Thymus (tissue), 11 donors: ENCODE measurements around the gene FILIP1L. TPM values are rescaled to one million over a fixed set of nuclear protein-coding genes. Genes with fewer than 3 reads are reported as not detected.

Source experiments
- DNase-seq, 9 donors: peaks; one replicate each; pipeline ENCODE4 v3.0.0-alpha.2; 2013; ENCODE audit warnings: low spot score in 9 of 9, low read depth in 6 of 9, missing footprints in 1 of 9
- H3K27ac ChIP-seq, 2 donors: one replicate each; pipeline ENCODE4 v1.5.1; 2013; ENCODE audit warnings: control low read depth in 1 of 2, low read depth in 1 of 2, low read length in 1 of 2, mild to moderate bottlenecking in 1 of 2, moderate library complexity in 1 of 2
- H3K27me3 ChIP-seq, 2 donors: one replicate each; pipeline ENCODE4 v1.5.1; 2013; ENCODE audit warnings: low read length in 1 of 2; ENCODE audit not compliant: control insufficient read depth in 2 of 2, insufficient read depth in 1 of 2
- H3K36me3 ChIP-seq, 2 donors: one replicate each; pipeline ENCODE4 v1.5.1; 2013; ENCODE audit warnings: low read length in 1 of 2, mild to moderate bottlenecking in 1 of 2, moderate library complexity in 1 of 2; ENCODE audit not compliant: control insufficient read depth in 2 of 2, insufficient read depth in 2 of 2
- H3K4me1 ChIP-seq, 2 donors: one replicate each; pipeline ENCODE4 v1.5.1; 2013; ENCODE audit warnings: low read length in 2 of 2; ENCODE audit not compliant: control insufficient read depth in 2 of 2, insufficient read depth in 2 of 2
- H3K4me3 ChIP-seq, 2 donors: one replicate each; pipeline ENCODE4 v1.5.1; 2013; ENCODE audit warnings: low read length in 2 of 2, control low read depth in 1 of 2, mild to moderate bottlenecking in 1 of 2
- H3K9me3 ChIP-seq, 2 donors: one replicate each; pipeline ENCODE4 v1.5.1; 2013; ENCODE audit warnings: low read length in 1 of 2, mild to moderate bottlenecking in 1 of 2; ENCODE audit not compliant: control insufficient read depth in 2 of 2, insufficient read depth in 1 of 2
- WGBS: extraction: QIAGEN DNeasy Blood & Tissue Kit; methylation state at CpG from one replicate; pipeline ENCODE4 v1.1.7; 2013; 5-methylcytosine and 5-hydroxymethylcytosine counted together
- polyA plus RNA-seq: library from polyadenylated mRNA; stranded (reverse); fragments of 200-250 nt; gene quantifications from one replicate; pipeline ENCODE4 v1.2.3, GENCODE V29; 2013
- total RNA-seq: library from RNA; stranded (reverse); fragments of 120-200 nt; gene quantifications from one replicate; pipeline ENCODE4 v1.2.4, GENCODE V29; 2013
- donor health status: healthy.

The FILIP1L gene
- total and polyA plus RNA-seq, 2 donors, result 6.6 to 15.5 TPM

- Histone ChIP-seq H3K4me1 (no peaks in the 10 kb centered on the region), H3K4me3 (no peak overlapping the region), H3K27ac (no peak overlapping the region), H3K36me3 (no peaks in the 10 kb centered on the region), H3K27me3 (no peaks in the 10 kb centered on the region), H3K9me3 (no peaks in the 10 kb centered on the region)
- 98% methylated on average over 1 of the region's 1 CpG for WGBS
- no peak for DNase-seq
Measured at GRCh38 chr3:99941211-99941610, 173.1 kb downstream of the FILIP1L start.

DNA sequence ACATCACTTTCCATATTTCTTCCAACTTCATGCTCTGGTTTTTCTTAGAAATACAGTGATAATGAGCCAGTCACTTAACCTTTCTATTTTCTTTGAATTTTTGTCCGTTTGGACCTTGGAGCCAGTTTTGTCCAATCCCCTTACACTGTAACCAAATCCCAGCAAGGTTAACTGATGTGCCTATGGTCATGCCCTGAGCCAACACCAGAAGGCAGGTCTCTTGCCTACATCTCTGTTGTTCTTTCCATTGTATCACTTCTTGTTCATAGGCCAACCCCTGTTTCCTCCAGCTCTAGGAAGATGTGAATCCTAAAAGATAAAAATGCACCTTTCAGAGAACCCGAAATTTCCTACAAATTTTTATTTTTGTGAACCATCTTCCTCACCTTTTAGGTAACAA lies 174.0 kb downstream of the FILIP1L start:
- WGBS, result 95% methylated on average over 2 of the region's 2 CpGs
- Histone ChIP-seq H3K4me3 (no peak overlapping the region), H3K27ac (no peak overlapping the region), H3K27me3 (no peaks in the 10 kb centered on the region), H3K4me1 (peaks cover 0 to 2% of the 10 kb centered on the region in 2 donors), H3K9me3 (no peaks in the 10 kb centered on the region), H3K36me3 (no peaks in the 10 kb centered on the region)
- no peak for DNase-seq

- 98% methylated on average over 1 of the region's 1 CpG for WGBS
Measured at GRCh38 chr3:99939876-99940275, 174.4 kb downstream of the FILIP1L start.

DNA sequence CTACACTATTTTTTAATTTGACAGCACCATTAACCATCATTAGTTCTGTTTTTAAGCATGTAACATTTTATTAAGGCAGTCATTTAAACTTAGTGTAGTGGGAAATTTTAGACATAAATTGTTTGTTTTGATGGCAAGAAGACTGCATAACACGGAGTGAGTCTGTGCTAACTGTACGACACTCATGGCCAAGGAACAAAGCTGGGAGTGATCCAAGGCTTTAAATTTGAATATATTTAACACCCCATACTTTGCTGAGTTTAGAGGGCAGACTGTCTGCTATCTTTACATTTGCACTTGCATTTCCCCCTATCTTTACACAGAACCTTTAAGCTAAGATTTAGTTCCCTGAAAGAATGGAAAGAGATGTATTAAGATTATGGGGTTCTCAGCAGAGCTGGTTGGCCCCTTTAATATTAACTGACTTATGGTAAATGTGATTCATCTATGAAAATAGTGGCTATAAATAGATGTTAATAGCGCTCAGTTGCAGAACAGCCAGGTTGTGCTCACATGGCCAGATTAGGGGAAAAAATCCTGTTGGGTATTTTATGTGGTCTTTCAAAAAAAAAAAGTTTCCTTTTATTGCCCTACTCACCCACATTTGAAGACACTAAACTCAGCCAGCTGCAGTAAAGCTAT lies 175.9 kb downstream of the FILIP1L start:
- H3K27ac ChIP-seq, result no peak overlapping the region
- no peaks in the 10 kb centered on the region for H3K27me3 ChIP-seq
- H3K9me3 ChIP-seq, result no peaks in the 10 kb centered on the region
- H3K4me3 ChIP-seq, result no peak overlapping the region
- 65% methylated on average over 3 of the region's 3 CpGs for WGBS
- DNase-seq, result no peak
- H3K36me3 ChIP-seq, result no peaks in the 10 kb centered on the region
- H3K4me1 ChIP-seq, result peaks cover 0 to 3% of the 10 kb centered on the region in 2 donors

More at GRCh38 chr3:99939876-99940275, 174.4 kb downstream of the FILIP1L start:
- H3K4me1 ChIP-seq, result peaks cover 0 to 3% of the 10 kb centered on the region in 2 donors
- DNase-seq, result no peak
- H3K27ac ChIP-seq, result no peak overlapping the region
- H3K36me3 ChIP-seq, result no peaks in the 10 kb centered on the region
- H3K27me3 ChIP-seq, result no peaks in the 10 kb centered on the region
- H3K4me3 ChIP-seq, result no peak overlapping the region
- H3K9me3 ChIP-seq, result no peaks in the 10 kb centered on the region

DNA sequence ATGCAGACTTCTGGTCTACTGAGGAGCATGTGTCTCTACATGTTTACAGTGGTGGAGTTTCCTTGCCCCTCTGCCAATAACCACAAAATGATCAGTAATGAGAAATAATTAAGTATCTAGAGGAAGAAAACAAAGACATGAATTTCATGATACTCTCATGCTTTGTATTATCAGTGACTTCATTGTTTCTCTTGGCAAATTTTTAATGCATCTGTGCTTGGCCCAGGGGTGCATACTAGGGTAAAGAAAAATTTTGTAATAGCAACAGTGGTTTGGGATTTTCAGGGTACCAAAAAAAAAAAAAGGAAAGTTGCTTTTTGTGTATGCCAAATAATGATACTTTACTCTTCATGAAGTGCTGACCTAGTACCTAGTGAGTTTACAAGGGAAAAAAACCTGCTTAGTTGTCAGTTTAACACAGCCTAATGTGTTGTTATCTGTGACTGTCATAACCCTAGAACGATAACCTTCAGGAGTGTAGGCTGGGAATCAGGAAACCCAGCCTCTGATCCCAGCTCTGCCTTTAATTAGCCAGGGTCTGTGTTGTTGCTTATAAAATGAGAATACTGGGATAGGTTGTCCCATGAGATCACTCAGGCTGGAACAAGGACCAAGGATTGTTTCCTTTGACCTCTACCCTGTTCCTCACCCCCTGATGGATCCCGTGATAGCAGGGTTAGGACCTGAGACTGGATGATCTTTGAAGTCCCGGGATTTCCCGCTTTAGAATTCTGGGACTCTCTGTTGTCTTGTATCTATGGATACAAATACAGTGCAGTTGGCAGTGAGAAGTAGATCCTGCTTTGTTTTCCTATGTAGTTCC lies 179.1 kb downstream of the FILIP1L start:
- Histone ChIP-seq H3K4me3 (no peak overlapping the region), H3K4me1 (peaks cover 0 to 3% of the 10 kb centered on the region in 2 donors), H3K27ac (peak overlapping the region; percentile 18 to 40), H3K9me3 (no peaks in the 10 kb centered on the region), H3K36me3 (no peaks in the 10 kb centered on the region), H3K27me3 (no peaks in the 10 kb centered on the region)
- 97% methylated on average over 4 of the region's 4 CpGs for WGBS
- DNase-seq, result no peak

GRCh38 chr3:99933971-99934750 lies 180.1 kb downstream of the FILIP1L start:
- no peaks in the 10 kb centered on the region for H3K27me3 ChIP-seq
- H3K9me3 ChIP-seq, result no peaks in the 10 kb centered on the region
- no peak overlapping the region for H3K4me3 ChIP-seq
- no peaks in the 10 kb centered on the region for H3K36me3 ChIP-seq
- H3K4me1 ChIP-seq, result peaks cover 0 to 3% of the 10 kb centered on the region in 2 donors
- WGBS, result 96% methylated on average over 5 of the region's 5 CpGs
- DNase-seq, result no peak
- no peak overlapping the region for H3K27ac ChIP-seq

- Histone ChIP-seq H3K4me3 (no peak overlapping the region), H3K9me3 (no peaks in the 10 kb centered on the region), H3K27ac (no peak overlapping the region), H3K4me1 (peaks cover 0 to 3% of the 10 kb centered on the region in 2 donors), H3K27me3 (no peaks in the 10 kb centered on the region), H3K36me3 (no peaks in the 10 kb centered on the region)
- 99% methylated on average over 1 of the region's 1 CpG for WGBS
- DNase-seq, result no peak
Measured at GRCh38 chr3:99931059-99931458, 183.2 kb downstream of the FILIP1L start.

GRCh38 chr3:99929745-99930139 lies 184.6 kb downstream of the FILIP1L start:
- H3K4me3 ChIP-seq, result no peak overlapping the region
- no peak for DNase-seq
- no peaks in the 10 kb centered on the region for H3K36me3 ChIP-seq
- H3K27me3 ChIP-seq, result no peaks in the 10 kb centered on the region
- 91% methylated on average over 3 of the region's 3 CpGs for WGBS
- no peaks in the 10 kb centered on the region for H3K4me1 ChIP-seq
- no peaks in the 10 kb centered on the region for H3K9me3 ChIP-seq
- peak overlapping the region in 1 of 2 donors; percentile 26 for H3K27ac ChIP-seq
